Daoy (cell line): ENCODE results near the gene RIC3. TPM values are rescaled to one million over a fixed set of nuclear protein-coding genes. Genes with fewer than 3 reads are reported as not detected.
A peak's percentile ranks its signal among the peaks of the same experiment; 100 is the strongest.

Source experiments
- DNase-seq: peaks from one replicate; pipeline ENCODE4 v3.0.0-alpha.2; 2015; ENCODE audit warnings: low read depth
- total RNA-seq: library from RNA; depleted of rRNA; stranded (reverse); fragments of >200 nt; shearing (Covaris generic); gene quantifications from 2 replicates; pipeline ENCODE4 v1.2.3, GENCODE V29; 2014; rRNA removed

Gene RIC3, protein sequence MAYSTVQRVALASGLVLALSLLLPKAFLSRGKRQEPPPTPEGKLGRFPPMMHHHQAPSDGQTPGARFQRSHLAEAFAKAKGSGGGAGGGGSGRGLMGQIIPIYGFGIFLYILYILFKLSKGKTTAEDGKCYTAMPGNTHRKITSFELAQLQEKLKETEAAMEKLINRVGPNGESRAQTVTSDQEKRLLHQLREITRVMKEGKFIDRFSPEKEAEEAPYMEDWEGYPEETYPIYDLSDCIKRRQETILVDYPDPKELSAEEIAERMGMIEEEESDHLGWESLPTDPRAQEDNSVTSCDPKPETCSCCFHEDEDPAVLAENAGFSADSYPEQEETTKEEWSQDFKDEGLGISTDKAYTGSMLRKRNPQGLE
- total RNA-seq = 2.4 and 7.3 TPM in 2 replicates

DNA sequence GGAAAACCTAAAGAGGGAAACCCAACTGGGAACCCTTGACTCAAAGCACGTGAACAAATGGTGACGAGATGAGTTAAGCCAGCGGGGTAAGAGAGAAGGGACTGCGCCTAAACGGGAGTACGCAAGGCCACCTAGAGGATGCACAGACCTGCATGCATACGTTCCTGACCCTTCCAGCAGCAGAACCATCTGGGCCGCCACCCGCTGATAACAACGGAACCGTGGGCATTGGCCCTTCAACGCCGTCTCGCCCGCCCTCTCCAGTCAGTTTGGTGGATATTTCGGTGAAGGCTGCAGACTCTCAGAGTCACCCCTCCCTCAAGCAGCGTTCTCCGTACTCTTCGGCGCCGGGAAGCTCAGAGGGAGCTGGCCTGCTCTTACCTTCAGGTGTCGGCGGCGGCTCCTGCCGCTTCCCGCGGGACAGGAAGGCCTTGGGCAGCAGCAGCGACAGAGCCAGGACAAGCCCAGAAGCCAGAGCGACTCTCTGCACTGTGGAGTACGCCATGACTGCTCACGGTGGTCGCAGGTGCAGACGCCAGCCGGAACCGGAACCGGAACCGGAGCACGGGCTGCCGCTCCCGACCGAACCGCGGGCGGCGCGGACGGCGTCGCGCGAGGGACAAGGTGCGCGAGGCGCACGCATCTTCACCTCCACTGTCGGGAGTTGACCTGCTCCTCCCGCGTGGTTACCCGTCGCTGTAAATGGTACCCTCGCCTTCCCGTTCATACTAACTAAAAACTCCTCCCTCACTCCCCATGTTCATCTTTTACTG is at the start of gene RIC3:
RIC3 (minus strand) TSS at position 541 of the 773 bp plus-strand sequence; CDS start at position 505, 36 bp downstream.
- peak; percentile 58 for DNase-seq

DNA sequence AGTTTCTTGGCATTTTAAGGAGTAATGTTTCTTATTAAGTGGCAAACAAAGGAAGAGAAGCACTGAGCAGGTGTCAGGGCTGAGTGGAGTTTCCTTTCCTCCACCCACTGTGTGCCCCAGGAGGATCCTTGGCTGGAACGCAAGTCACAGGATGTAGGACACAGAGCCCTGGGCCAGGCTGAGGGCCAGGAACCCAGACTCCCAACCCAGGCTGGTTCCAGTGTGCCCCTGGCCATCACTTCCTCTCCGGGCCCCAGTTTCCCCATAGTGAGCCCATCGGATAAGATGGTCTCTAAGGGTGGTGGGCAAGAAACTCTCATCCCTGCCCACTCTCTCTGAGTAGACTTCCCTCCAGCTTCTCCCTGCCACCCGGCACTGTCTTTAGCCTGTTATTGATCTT is 49.6 kb upstream of the RIC3 start:
- DNase-seq = no peak

DNA sequence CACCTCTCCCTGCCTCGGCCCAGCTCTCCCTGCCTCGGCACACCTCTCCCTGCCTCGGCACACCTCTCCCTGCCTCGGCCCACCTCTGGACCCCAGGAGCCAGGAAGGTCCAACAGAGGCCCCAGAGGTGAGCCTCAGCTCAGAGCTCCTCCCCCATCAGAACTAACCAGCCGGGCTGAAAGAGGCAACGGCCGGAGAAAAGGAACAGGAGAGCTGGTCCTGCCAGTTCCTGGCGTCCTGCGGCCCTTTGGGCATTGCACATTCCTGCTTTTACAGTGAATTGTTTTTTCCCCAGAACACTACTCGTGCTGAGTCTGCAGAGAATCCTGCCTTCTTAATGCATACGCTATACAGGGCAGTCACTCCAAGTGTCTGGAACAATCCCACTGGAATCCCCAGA is 49.1 kb upstream of the RIC3 start:
- no peak for DNase-seq

GRCh38 chr11:8217136-8217535 is 48.3 kb upstream of the RIC3 start:
- no peak for DNase-seq

GRCh38 chr11:8213376-8213775 is 44.6 kb upstream of the RIC3 start:
- DNase-seq = no peak

GRCh38 chr11:8209208-8209807 is 40.5 kb upstream of the RIC3 start:
- no peak for DNase-seq

DNA sequence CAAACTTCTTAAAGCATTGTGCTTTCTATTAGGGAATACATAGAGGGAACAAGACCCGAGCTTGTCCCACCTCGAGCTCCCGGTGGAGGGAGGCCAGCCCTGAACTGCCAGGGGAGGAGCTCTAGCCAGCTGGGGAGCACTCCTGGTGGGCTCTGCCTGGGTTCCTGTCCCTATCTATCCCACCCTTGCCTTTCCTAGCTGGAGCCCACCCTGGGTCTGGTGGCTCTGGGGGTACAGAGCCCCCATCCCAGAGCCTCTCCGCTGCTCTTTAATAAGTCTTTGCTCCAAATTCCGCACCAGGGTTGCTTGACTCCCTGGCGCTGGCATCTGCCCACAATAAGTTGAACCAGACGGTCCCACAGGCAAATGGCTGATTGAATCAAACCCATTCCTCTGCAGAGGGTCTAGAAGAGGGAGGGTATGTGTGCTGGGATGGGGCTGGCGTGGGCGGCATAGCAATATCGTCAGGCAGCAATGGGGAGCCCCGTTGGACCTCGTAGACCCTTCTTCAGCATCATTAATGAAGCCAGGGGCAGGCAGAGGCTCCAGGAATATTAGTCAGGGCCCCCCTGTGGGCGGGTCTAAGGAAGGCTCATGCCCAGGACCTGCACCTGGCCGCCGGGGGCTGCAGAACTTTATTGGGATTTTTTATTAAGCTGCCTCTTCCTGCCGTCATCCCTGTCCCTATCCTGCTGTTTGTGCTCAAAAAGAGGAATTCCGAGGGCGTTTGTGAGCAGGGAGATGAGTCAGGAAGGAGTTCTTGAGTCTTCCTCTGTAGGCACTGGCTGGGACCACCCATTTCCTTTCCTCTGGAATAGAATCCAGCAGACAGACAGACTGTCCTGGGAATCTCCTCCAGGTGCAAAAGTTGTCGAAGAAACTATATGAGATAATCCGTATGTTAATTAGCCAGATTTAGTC is 38.5 kb upstream of the RIC3 start:
- DNase-seq = no peak

DNA sequence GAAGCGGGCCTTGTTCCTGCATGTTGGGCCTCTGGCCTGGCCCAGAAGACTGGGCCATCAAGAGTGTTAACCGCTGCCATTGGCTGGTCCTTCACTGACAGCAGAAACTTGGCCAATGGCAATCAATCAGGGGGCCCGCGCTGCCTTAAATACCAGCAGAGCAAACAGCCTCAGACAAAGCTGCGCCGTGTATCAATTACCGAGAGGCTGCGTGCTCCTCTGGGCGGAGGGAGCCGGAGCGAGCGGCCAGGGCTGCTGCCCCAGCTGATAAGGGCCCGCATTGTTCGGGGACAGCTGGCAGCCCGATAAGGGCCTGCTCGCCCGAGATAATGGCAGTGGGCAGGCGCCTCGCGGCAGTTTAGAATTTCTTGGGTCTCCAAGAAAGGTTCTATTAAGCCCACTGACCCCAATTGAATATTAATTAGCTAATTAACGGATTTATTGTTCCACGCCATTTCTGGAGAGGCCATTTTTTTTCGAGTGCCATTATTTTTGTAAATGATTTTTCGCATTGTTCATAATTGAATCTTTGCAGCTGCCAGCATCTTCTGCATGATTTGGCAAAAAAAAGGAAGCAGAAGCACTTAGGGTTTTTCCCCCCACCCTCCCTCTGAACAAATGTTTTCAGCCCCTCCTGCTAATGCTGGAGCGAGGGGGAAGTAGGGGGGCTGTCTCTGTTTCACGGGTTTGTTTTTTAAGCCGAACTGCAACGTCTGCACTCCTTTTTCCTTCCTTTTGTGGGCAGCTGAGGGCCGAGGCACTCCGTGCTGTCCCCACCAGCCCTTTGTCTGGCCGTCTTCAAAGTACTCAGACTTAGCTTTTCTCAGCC is 37.6 kb upstream of the RIC3 start:
- DNase-seq = no peak

- no peak for DNase-seq
Measured at GRCh38 chr11:8205566-8205965, 36.7 kb upstream of the RIC3 start.

- no peak for DNase-seq
Measured at GRCh38 chr11:8204596-8204995, 35.8 kb upstream of the RIC3 start.

- no peak for DNase-seq
Measured at GRCh38 chr11:8204025-8204424, 35.2 kb upstream of the RIC3 start.

- no peak for DNase-seq
Measured at GRCh38 chr11:8203414-8203715, 34.5 kb upstream of the RIC3 start.

GRCh38 chr11:8202516-8203413 is 33.9 kb upstream of the RIC3 start:
- no peak for DNase-seq

- DNase-seq = no peak
Measured at GRCh38 chr11:8201644-8202365, 33.0 kb upstream of the RIC3 start.

DNA sequence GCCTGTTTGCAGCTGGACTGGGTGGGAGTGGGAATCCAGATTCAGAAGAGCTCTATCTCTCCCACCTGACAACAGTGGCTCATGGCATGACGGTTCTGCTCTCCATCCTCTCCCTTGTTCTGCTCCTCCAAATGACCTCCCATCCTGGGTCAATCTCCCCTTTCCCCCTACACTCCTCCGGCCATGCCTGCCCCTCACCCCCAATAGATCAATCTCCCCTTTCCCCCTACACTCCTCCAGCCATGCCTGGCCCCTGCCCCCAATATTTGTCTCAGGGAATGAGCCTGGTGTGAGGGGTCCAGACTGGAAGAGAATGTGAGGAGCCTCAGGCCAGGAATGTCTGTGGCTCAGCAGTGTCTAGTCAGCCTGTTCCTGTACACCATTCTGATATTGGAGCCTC is 30.9 kb upstream of the RIC3 start:
- no peak for DNase-seq

GRCh38 chr11:8196749-8197148 is 27.9 kb upstream of the RIC3 start:
- DNase-seq = no peak

DNA sequence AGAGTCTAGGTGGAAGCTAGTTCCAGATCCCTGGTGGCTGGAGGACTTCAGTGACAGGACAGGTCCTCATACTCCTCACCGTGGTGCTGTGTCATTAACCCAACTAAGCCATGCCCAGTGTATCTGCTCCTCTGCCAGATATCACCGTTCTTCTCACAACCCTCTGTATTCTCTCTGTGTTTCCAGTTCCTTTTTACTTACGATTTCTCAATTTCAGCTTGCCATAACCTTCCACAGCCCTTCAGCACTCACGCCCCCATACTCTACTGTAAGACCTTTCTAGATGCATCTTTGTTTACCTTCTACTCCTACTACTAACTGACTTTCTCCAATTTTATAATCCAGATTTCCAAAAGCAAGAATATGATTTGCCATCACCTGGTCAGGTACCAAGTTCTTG is 26.1 kb upstream of the RIC3 start:
- DNase-seq = no peak

GRCh38 chr11:8192896-8193209 is 24.0 kb upstream of the RIC3 start:
- peak; percentile 6 for DNase-seq
